Right lobe of liver (tissue), 4 donors: ENCODE data around the gene PHF11.

Source experiments
- CTCF ChIP-seq, 4 donors: fragments of 200-600 bp in 3 of 4; fragments of 450-650 bp in 1 of 4; IDR thresholded peaks; one replicate each; pipeline versions ENCODE4 v1.5.1 to v1.8.0; 2016 to 2022; ENCODE audit warnings: antibody characterized with exemption in 4 of 4, mild to moderate bottlenecking in 2 of 4
- POLR2A ChIP-seq: fragments of 450-650 bp; IDR thresholded peaks from one replicate; pipeline ENCODE4 v1.6.1; 2017; ENCODE audit warnings: antibody characterized with exemption, mild to moderate bottlenecking
- donor health status: DM: no; HTN: no; CAD: no.
- donor health status: DM: no; HTN: no; CAD: no.
- donor health status: DM: no; HTN: yes; CAD: no.

GRCh38 chr13:49561062-49561410 is 65.3 kb downstream of the PHF11 start:
- TF ChIP-seq POLR2A (no peak), CTCF (IDR thresholded peaks at IDR 0.05) (no peak)
